GM21528 (cell line): ENCODE data around the gene SPTBN1.

Experiments used
- ATAC-seq: cut with Tn5 transposase; IDR thresholded peaks from one replicate; pipeline ENCODE4 v1.9.1; 2021; ENCODE audit warnings: mild to moderate bottlenecking, moderate library complexity; ENCODE audit not compliant: unreplicated experiment, low FRiP score

The SPTBN1 gene

DNA sequence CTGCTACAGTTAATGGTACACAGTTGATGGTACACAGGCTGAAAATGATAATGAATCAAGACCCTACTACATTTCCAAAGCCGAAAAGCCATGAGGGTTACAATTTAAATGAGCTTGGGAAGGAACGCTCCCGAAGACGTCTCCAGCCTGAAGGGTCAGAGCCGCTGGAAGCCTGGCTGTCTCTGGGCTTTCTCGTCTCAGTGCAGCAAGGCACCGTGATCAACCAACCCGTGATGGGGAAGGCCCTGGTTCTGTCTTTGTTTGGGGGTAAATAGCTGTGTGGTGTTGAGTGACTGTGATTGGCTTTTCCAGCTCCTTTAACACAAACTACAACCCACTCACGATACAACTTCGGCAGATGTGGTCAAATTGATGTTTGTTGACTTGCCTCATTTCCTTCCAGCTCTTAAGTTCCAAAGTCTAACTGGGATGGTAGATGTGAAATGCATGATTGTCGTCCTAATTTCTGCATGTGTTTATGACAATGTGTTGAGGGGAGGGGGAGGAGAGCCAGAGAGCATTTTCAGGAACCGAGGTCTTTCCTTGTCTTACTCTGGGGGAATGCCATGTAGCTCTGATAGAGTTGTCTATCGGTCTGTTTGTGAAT, 207.4 kb downstream of the SPTBN1 start:
- ATAC-seq: no peak

DNA sequence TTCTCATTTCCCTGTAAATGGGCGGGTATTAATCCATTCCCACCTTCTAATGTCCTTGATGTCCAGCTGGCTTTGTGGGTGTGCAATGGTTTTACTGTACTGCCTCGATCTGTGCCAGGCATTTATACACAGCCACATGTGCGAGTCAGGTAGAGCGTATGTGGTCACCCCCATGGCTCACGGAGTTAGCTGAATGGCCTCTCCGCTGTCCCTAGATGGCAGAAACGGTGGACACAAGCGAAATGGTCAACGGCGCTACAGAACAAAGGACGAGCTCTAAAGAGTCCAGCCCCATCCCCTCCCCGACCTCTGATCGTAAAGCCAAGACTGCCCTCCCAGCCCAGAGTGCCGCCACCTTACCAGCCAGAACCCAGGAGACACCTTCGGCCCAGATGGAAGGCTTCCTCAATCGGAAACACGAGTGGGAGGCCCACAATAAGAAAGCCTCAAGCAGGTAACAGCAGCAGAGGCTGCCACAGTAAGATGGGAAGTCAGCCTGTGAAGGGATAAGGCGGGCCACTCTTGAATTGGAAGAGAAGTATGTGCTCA, 208.2 kb downstream of the SPTBN1 start:
- no peak for ATAC-seq

DNA sequence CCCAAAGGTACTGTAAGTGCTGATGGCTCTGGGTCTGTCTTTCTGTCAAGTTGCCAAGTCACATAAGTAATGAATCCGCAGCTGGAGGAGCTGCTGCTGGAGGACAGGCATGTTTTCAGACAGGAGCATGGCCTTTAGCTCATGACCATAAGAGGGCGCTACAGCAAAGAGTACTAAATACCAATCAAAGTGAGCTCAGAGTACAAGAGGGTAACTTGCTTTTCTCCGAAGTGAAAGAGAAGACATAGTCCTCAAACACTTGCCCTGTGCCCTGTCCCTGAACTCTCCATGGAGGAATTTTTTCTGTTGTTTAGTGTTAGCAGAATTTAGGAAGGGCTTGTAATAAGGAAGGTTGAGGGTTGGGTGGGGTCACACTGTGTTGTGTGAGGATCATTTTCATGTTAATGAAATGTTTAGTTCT, 209.3 kb downstream of the SPTBN1 start:
- no peak for ATAC-seq

DNA sequence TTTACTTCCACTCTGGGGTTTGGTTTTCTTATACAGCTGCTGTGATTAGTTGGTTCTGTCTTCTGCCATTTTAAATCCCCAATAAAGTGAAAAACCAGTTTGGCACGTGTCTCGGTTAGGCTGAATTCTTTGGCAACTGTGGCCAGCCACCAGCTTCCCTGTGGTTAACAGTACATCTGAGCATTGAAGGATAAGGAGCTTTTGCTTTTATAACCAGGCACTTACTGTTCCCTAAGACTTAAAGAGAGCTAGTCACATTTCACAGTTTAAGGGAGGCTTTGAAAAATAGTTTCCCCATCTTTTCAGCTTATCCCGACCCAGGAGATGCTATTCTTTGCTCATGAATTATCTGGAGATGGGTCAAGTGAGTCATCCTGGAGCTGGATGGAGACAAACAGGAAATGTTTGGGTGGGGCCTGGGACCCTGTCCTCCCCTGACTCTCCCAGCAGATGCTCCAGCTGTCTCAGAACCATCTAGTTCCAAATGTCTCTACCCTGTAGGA, 210.1 kb downstream of the SPTBN1 start:
- ATAC-seq: no peak

DNA sequence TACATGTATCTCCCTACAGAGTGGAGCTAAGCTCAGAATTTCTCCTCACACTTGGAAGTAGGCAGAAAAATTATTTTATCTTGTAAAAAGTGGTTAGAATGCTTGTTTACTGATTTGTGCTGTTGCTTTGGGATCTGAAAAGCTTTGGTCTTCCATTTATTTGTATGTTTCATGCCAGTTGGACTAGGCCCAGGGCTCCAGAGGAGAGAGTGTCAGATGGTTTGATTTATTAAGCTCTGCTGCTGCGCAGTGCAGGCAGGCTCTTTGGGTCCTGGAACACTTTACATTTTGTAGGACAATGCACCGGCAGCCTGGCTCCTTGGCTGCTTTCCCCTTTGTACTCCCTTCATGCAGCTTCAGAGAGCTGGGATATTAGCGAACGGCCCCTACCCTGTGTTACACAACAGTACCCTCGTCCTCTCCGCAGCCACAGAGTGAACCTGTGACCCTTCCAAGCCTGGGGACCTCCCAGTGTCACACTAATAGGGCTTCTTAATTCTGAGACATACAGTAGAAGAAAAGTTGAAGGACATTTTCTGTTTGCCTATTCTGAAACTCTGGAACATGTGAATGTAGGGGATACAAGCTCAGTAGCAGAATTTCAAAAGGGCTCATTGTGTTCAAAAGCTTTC, 210.6 kb downstream of the SPTBN1 start:
- no peak for ATAC-seq

DNA sequence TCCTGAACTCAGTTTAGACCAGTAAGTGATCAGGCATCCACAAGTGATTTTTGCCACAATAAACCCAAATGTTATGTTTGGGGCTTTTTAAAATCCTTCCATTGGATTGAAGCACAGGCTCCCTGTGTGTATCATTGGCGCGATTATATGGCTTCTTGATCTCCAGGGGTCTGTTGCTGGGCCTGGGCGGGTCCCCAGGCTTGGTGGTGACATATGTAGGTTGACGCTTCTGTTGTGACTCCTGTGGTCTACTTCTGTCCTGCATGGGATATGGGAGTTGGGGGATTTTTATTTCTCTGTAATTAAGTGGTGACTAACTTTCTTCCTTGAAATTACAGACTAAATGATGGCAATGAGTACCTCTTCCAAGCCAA, 211.1 kb downstream of the SPTBN1 start:
- no peak for ATAC-seq

DNA sequence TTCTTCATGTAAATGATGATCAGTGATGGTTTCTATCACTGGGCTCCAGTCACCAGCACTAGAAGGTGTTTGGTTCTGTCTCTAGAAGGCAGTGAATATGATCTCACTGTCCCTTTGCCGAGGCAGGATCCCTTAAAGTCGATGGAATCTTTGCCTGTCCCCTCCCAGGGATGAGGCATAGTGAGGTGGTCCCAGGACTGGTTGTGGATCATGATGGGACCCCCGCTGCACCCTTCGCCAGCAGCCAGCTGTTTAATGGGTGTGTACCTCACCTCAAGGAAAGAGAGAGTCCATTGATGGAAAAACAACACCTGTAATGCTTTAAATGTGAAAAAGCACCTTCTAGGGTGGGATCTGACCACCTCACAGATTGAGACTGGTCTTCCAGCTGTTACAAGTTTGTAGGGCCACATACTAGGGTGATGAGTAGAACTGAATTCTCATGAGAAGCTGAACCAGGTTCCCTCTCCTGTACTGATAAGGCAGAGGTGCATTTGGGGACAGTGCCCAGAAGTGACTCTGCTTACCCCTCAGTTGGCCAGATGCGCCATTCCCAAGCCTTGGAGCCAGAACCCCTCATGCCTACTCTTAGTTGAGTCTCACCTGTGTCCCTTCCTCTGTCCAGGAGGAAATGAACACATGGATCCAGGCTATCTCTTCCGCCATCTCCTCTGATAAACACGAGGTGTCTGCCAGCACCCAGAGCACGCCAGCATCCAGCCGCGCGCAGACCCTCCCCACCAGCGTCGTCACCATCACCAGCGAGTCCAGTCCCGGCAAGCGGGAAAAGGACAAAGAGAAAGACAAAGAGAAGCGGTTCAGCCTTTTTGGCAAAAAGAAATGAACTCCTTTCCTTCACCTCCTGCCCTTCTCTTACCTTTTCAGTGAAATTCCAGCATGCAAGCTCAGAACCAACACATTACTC, 211.9 kb downstream of the SPTBN1 start:
- no peak for ATAC-seq

DNA sequence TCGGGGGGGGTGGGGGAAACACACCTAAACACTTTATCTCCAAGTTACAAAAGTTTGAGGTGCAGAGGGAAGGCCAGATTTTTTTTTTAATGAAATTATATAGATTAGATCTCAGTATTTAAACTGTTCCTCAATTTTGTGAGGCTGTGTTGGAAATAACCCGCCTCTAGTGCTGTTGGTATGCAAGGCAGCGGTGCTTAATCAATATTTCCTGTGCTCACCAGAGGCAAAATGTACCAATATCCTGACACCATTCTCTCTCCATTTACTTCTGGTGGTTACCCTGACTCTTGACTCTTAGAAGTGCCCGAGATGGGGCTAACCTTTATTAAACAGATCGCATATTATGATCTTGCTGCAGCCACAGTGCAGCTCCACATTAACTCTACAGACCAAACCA, 212.6 kb downstream of the SPTBN1 start:
- no peak for ATAC-seq

DNA sequence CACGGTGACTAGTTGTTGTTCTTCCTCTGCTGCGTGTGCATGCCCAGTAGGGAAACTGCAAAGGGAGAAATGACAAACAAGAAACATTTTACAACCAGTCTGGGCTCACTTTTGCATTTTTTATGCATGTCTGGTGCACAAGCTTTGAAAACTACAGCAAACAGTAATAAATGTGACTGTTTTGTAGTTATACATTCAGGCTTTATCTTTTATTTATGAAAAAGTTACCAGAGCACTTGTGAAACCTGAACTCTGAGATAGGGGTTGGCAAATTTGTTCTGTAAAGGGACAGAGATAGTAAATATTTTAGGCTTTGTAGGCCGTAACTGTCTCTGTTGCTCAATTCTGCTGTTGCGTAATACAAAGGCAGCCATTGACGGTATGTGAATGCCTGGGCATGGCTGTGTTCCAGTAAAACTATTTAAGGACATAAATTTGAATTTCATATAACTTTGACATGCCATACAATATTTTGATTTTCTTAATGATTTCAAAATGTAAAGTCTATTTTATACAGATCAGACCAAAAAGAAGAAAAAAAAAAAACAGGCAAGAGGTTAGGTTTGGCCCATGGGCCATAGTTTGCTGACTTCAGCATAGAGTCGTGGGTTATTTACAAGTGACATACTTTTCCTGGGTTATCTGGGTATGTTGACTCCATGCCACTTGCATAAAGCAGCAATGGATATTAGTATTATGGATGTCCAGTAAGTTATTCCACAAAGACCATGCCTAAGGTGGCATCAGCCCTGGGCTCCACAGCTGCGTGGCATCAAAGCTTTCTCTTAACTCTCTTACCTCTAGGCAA, 213.8 kb downstream of the SPTBN1 start:
- ATAC-seq: no peak

DNA sequence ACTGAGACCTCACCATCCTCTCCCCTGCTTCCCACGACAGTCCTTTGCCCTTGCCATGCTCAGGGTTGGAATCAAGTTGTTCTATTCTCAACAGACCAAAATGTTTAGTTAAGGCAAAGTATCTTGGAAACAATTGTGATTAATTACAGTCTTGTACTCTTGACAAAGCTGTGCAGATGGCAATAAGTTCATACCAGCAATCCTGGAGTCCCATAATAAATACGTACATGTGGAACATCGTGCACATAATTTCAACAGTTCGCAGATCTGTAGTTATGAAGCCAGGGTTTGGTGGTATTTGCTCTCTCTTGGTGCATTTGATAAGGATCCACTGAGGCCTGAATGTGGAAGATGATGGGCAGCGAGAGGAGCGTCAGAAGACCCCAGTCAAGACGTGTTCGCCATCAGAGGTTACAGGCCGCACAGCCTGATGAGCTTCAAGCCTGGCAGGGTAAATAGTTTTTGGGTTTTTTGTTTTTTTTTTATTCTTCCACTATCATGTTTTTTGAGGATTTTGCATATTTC, 214.4 kb downstream of the SPTBN1 start:
- ATAC-seq: no peak

DNA sequence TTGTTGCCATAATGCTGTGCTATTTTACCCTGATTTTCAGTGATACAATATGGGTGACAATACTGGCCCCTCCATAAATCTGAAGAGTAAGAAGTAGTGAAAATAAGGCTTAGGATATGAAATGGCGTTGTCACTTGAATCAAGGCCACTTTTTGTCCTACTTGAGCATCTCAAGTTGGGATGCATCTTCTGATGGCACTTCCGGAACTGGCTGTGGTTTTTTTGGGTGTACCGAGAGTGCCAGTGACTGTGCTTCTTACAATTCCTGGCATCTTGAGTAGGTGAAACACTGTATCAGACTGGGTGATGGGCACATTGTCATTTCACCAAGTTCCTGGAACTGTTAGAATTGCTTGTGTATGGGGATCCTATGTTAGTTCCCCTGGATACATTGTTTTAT, 214.9 kb downstream of the SPTBN1 start:
- no peak for ATAC-seq

DNA sequence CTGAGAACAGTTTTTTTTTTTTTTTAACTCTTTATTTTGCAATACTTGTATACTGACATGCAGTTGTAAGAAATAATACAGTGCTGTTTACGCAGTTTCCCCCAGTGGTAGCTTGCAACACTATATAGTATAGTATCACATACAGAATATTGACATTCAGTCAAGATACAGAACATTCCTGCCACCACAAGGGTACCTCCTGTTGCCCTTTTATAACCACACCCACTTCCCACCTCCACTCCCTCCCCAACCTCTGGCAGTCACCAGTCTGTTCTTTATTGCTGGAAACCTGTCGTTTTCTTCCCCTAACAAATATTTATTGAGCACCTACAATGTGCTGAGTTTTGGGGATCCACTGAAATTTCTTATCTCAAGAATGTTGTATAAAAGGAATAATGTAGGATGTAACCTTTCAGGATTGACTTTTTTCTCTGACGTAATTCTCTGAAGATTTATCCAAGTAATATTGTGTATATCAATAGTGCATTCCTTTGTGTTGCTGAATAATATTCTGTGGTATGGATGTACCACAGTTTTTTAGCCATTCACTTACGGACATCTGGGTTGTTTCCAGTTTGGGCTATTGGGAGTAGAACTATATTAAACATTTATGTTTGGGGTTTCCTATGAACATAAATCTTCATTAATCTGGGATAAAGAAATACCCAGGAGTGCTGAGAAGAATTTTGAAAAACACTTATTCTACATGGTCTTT, 215.9 kb downstream of the SPTBN1 start:
- no peak for ATAC-seq

DNA sequence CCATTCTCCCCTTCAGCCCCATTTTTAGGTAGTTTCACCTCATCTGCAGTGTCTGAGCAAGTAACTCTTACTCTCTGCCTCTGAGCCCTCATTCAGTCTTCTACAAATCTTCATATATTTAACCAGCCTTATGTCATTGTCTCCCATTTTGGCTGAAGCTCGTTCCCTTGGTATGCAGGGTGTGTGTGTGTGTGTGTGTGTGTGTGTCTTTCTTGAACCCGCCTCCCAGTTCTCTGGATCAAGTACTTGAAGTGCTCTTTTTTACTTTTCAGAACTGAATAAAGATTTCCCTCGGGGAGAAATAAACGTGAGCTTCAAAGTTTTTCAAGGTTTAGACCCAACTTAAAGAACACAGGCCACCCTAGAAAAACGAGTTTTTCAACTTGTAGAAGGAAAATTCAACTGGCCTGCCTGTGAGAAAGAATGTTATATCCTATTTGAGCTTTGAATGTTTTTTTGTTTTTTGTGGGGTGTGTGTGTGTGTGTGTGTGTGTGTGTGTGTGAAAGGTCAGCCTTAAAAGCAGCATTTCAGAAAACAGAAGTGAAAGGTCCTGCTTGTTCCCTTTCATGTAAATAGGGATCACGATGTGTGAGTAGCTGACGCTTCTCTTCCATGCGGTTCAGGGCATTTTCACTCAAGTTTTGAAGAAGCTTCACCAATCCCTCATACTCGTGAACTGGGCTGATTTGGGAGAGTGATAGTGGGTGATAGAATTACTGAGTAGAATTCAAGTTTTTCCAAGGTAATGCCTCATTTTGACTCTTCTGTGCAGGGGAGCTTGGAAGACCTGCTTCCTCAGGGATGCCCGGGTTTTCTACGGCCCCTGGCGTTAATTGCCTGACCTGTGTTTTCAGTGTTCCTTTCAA, 216.7 kb downstream of the SPTBN1 start:
- peak; percentile 67 for ATAC-seq

DNA sequence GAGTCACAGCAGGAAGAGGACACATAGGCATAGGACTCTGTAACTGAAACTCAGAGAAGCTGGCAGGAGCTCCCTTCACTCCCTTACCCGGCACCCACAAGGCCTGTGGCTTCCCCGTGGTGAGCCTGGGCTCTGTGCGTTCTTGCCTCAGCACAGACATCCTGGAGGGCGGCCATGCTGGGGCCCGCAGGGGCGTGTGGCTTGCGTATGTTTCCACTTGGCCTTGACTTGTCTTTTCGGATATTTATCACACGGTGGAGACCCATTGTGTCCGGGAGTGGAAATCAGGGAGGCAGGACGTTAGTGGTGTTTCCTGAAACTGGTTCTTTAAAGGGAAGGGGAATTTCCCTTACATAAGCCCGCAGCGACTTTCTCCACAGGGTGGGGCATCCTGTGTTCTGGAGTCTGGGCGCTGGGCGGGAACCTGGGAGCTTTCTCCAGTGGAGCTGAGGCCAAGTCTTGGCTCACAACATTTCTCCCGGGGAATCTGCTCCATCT, 217.4 kb downstream of the SPTBN1 start:
- peak; percentile 52 for ATAC-seq

DNA sequence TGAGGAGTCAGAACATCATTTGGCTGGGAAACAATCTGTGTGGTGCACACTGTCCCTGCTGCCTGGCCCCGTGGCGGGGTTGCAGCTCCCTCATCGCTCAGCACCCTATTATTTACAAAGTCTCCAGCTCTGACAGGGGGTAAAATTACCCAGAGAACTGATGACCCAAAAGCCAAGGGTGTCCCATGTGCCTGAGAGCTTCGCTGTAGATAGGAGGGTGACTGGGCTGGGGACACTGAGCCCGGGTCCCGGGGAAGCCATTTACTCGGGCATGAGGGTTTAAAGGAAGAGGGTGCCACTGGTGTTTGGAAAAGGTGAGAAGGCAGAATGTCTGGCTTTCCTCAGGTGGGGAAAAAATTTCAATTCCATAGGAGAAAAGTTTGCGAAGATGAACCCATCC, 219.2 kb downstream of the SPTBN1 start:
- no peak for ATAC-seq

DNA sequence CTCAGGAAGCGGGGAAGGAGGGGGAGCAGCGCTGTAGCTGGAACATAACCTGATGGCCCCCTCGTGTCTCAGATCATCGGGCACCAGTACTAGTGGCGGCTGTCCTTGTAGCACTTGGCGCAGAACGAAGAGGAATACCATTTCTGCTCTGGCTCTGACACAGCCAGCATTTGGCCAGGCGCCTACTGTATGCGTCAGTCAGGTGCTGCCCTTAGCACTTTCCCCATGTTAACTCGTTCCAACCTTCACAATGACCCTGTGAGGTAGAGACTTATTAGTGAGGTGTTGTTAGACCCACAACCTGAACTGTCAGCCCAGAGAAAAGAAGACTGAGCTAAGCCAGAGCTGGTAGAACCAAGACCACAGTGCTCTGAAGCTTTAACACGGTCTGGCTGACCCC, 219.6 kb downstream of the SPTBN1 start:
- no peak for ATAC-seq

DNA sequence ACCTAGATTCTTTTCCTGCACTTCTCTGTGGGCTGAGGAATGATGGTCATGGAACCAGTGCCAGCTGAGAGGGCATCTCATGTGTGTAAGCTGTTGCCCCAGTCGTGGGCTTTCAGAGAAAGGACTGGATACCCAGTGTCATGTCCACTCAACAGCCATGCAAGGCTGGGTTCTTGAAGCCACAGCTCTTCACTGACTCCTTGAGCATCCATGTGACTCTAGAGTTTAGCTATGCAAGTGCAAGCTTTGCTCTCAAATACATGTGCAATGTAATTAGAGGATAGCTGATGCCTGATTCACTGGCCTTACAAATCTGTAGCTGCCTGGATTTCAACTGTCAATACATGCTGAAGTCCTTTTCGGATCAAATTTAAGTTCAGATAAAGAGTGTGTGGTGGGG, 220.5 kb downstream of the SPTBN1 start:
- no peak for ATAC-seq
